IPS-18c (cell line): ENCODE measurements around the gene TPM1.
"Not testable (repeated sequence)": the region's sequence is repeated elsewhere in the genome, so short reads cannot be mapped to it uniquely, and the experiment has no call there.

Source experiments
- H3K4me3 ChIP-seq: 2 replicates; pipeline ENCODE4 v1.7.0; 2013; ENCODE audit warnings: low read depth, mild to moderate bottlenecking, low read length, moderate library complexity; ENCODE audit not compliant: insufficient read depth
- H3K9me3 ChIP-seq: one replicate; pipeline ENCODE4 v1.6.1; 2013; ENCODE audit warnings: mild to moderate bottlenecking, low read length, moderate library complexity; ENCODE audit not compliant: control insufficient read depth, insufficient read depth

Gene TPM1

DNA sequence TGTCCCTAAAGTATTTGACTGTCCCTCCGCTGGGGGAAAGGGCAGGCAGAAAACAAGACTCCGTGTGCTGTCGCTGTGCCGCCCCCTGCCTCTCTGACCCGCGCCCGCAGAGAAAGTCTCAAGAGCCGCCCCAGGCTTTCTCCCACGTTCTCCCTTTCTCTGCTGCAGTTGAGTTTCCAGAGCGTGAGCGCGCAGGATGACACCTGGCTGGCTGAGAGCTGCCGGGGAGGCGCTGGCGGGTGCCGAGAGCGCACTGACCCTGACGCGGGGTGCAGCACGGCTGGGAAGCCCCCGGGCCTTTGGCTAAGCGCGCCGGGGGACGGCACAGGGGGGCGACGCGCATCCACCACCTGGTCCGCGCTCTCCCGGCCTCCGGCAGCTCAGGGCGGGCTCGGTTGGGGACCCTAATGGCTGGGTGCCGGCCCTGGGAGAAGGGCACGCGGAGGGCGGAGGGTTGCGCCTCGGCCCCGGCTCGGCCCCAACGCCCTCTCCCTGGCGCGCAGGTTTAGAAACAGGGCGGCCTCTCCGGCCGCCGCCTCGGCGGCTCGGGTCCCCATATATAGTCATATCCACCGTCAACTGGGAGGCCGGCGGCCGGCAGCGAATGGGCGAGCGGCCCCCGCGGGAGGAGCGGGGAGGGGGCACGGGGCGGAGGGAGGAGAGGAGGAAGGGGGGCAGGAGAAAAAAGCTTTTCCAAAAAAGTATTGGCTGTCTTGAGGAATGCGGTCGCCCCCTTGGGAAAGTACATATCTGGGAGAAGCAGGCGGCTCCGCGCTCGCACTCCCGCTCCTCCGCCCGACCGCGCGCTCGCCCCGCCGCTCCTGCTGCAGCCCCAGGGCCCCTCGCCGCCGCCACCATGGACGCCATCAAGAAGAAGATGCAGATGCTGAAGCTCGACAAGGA is at the start of gene TPM1:
TPM1 (plus strand) TSS at position 774 of the 903 bp plus-strand sequence; CDS start at position 857, 83 bp downstream.
- Histone ChIP-seq H3K4me3 (peak within 1 kb of the TSS; percentile 75), H3K9me3 (no peaks in the 10 kb centered on the region)

- no peak overlapping the region for H3K4me3 ChIP-seq
- H3K9me3 ChIP-seq, result no peaks in the 10 kb centered on the region
Observed at GRCh38 chr15:62993066-62993465, 49.5 kb upstream of the TPM1 start.

DNA sequence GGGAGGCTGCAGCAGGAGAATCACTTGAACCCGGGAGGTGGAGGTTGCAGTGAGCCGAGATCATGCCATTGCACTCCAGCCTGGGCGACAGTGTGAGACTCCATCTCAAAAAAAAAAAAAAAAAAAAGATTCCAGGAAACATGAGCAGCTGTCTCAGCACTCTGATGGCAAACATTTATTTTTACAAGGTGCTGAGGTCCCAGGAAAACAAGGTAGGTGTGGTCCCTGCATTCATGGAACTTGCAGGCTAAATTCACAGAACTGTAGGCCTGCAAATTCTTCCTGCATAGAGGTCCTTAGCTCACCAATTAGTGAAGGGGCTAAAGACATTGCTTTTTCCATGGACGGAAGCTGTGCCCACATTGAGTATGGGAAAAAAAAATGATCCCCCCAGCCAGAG is 48.9 kb upstream of the TPM1 start:
- H3K9me3 ChIP-seq, H3K4me3 ChIP-seq: not testable (repeated sequence)

DNA sequence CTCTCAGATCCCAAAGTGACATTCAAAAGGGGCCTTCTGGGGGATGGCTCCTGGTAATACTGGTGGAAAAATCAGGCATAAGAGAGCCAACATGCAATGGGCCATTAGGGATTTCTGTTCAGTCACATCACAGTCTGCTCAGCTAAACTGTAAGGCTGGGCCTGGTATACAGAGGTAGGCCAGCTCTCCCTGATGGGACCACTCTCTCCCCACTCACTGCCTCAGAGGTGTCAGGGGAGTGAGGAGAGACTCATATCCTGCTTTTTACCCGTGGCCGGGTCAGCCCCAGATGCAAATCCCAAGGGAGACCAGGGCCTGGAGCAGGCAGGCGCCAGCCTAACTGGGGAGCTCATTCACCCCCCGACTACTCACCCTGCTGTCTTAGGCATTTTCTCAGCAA is 48.1 kb upstream of the TPM1 start:
- no peak overlapping the region for H3K4me3 ChIP-seq
- H3K9me3 ChIP-seq, result no peaks in the 10 kb centered on the region

DNA sequence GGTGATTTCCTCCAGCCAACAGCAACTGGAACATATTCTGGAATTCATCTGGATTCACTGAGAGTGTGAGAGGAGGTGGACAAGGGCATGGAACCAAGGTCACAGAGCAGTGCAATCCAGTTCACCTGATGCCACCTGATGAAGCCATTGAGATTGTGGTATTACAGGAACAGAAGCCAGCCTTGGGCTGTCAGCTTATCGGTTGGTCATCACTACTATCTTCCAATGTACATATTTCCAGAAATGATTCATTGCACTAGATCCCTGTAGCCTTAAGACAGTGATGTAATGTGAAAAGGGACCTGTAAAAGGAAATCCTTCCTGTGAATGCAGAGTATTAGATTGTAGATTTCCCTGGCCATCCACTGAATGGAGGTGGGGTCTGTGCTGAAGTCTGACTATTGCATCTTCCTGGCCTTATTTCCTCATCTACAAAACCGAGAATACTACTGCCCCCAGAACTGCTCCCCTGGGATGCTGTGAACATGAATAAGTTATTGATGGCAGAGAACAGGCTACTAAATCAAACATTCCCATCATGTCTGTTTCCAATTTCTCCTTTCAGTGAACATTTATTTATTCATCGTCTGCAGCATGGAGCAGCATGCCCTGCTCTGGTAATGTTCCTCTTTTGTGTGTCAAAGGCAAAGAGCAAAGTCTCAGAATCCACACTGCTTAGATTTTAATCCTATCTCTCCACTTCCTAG is 47.4 kb upstream of the TPM1 start:
- no peaks in the 10 kb centered on the region for H3K9me3 ChIP-seq
- no peak overlapping the region for H3K4me3 ChIP-seq

- Histone ChIP-seq H3K9me3 (no peaks in the 10 kb centered on the region), H3K4me3 (no peak overlapping the region)
Observed at GRCh38 chr15:62997441-62997840, 45.1 kb upstream of the TPM1 start.

DNA sequence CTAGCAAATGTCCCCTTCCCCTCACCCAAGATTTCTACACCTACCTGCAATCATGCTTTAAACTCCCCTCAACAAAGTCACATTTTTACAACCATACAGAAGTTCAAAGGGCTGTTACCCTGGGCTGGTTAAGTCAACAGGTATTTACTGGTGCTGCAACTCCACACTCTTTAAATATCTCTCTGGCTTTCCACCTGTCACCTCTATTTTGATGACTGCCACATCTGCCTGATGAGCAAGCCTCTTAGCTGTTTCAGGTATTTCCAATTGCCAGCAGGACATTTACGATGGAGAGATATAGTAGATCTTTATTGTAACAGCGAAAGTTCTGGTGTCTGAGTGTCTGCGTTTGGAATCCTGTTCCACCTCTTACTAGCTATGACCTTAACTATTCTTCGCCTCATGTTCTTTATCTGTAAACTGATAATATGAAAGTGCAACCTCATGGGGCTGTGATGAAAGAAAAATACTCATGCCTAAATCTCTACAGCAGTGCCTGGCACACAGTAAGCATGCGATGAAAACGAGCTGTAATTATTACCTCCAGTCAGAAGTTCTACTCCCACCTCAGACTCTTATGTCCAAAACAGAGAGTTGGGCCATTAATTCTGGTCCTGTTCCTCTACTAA is 44.2 kb upstream of the TPM1 start:
- H3K9me3 ChIP-seq, result no peaks in the 10 kb centered on the region
- no peak overlapping the region for H3K4me3 ChIP-seq

DNA sequence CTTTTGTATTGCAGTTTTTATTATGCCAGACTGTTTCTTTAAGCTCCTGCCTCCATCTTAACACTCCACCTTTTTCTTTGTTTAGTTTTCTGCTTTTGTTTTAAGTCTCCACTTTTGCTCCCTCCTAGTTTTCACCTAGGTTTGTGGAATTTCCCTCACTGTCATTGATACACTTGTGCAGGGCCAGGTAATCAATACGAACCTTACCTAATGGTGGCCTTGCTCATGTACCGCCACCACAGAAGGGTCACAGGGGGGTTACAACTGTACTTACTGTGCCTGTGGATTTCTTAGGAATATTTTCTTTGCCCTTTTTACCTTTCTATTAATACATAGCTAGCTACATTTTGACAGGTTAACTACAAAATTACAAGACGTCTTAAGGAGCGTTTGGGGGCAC is 43.4 kb upstream of the TPM1 start:
- no peaks in the 10 kb centered on the region for H3K9me3 ChIP-seq
- no peak overlapping the region for H3K4me3 ChIP-seq

GRCh38 chr15:62999923-63000561 is 42.5 kb upstream of the TPM1 start:
- Histone ChIP-seq H3K4me3 (no peak overlapping the region), H3K9me3 (no peaks in the 10 kb centered on the region)

DNA sequence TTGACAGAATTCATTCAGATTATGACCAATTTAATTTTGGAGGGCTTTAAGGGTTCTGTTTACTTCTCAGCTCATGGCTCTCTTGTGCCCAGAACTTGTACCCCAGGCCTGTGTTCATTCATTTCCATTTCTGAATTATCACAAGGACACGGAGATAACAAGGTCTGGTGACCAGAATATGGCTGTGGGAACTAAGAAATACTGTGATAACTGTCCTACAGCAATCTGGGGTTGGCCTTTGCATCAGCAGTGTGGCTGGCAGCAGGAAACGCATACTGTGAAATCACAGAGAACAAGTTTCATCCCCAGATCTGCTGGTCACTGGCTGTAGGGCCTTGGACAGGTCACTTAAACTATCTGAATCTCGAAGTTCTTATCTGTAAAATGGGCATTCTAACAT is 41.8 kb upstream of the TPM1 start:
- H3K4me3 ChIP-seq, result no peak overlapping the region
- no peaks in the 10 kb centered on the region for H3K9me3 ChIP-seq

- Histone ChIP-seq H3K4me3 (no peak overlapping the region), H3K9me3 (no peaks in the 10 kb centered on the region)
Observed at GRCh38 chr15:63004211-63004610, 38.3 kb upstream of the TPM1 start.

GRCh38 chr15:63006032-63006878 is 36.3 kb upstream of the TPM1 start:
- H3K4me3 ChIP-seq, result no peak overlapping the region
- no peaks in the 10 kb centered on the region for H3K9me3 ChIP-seq

DNA sequence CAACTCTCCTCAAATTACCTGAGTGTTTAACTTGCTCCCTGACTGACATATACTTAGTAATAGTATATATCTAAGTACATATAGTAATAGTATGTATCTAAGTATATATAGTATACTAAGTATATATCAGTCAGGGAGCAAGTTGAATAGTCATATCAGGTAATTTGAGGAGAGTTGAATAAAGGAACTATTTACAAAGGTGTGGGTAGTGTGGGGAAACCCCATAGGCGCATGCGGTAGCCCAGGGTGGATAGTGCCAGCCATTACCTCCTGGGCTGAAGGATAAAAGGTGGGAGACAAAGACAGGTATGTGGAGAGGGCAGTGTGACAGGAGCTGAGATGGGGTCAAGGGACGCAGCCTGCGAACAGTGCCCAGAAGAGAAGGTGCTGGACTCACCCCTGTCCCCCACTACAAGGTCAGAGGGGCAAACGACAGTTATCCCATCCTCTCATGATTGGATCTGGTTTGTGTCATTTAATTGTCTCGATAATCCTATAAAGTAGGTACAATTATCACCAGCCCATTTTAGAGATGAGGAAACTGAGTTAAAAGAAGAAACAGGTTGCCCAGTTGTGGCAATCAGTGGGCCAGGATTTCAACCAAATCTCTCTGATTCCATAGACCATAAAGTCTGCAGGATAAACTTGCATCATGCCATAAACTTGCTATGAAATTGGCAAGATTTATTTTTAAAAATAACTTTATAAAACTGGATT is 34.1 kb upstream of the TPM1 start:
- Histone ChIP-seq H3K4me3 (no peak overlapping the region), H3K9me3 (no peaks in the 10 kb centered on the region)

DNA sequence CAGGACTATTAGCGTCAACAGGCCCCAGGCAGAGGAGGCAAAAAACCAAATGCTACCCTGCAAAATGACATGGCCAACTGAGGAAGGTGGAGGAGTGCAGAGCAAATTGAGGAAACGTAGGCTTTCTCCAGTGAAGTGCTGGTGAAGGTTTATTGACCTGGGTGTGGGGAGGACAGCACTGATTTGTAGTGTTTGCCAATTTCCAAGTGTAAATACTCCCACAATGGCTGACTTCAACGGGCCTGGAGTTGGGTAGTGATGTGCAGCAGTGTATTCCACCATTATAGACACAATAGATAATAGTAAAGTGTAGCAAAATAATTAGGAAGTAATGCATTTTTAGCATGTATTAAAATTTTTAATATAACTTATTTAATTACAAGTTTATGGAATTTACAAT is 32.2 kb upstream of the TPM1 start:
- no peaks in the 10 kb centered on the region for H3K9me3 ChIP-seq

GRCh38 chr15:63010920-63011693 is 31.4 kb upstream of the TPM1 start:
- H3K4me3 ChIP-seq, result no peak overlapping the region
- H3K9me3 ChIP-seq, result no peaks in the 10 kb centered on the region

More for the DNA sequence above, 32.2 kb upstream of the TPM1 start:
- H3K4me3 ChIP-seq, result no peak overlapping the region
